GM19328 (cell line): Measurements from ENCODE around the gene ANKRD24.
"Not testable (repeated sequence)": the region's sequence is repeated elsewhere in the genome, so short reads cannot be mapped to it uniquely, and the experiment has no call there.

Experiments used
- ATAC-seq: cut with Tn5 transposase; IDR thresholded peaks from one replicate; pipeline ENCODE4 v1.9.1; 2021; ENCODE audit warnings: mild to moderate bottlenecking, moderate library complexity; ENCODE audit not compliant: unreplicated experiment

The ANKRD24 gene

GRCh38 chr19:4173479-4174212 is 8.8 kb upstream of the ANKRD24 start:
- no peak for ATAC-seq

DNA sequence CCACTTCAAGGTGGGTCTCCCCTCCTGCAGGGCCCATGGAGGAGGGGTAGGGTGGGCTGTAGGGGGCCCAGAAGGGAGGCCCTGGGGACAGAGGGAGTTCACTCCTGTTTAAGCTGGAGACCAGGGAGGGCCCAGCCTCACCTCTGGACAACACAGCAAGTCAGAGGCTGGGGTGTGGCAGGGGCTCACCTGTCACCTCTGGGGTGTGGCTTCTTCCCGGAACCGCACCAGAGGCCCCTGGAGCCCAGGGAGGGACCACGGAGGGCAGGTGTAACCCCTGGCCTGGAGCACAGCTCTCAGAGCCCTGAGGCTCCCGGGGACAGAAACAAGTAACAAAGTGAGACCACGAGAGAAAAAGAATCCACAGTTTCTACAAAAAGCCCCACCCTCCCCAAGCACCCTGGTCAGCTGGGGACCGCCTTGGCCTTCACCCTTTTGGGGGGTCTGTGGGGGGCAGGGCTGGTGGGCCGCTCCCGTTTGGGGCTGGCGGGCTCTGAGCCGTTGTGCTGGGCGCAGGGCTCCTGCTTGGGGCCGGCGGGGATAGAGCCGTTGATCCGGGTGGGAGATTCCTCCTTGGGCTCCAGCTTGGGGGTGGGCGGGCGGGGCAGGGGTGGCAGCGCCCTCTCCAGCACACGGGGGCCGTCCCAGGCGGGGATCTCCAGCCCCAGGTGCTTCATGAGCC is 8.1 kb upstream of the ANKRD24 start:
- no peak for ATAC-seq

- no peak for ATAC-seq
Measured at GRCh38 chr19:4174895-4175668, 7.4 kb upstream of the ANKRD24 start.

GRCh38 chr19:4175669-4175931 is 6.9 kb upstream of the ANKRD24 start:
- no peak for ATAC-seq

DNA sequence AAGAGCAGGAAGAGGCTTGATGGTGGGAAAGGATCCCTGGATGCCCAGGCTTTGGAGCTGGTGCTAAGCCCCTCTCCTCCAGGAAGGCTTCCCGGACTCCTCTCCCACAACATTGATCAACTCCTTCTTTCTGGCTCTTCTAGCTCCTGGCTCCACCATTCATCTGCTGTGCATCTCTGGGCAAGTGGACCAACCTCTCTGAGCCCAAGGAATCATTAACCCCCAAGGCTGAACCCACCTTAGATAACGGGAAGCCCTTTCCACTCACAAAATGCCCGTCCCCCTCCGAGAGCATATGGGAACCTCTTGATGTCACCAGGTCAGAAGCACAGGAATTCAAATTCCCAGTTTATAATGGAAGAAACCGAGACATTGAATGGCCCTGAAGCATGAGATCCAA is 5.3 kb upstream of the ANKRD24 start:
- no peak for ATAC-seq

- no peak for ATAC-seq
Measured at GRCh38 chr19:4178990-4179389, 3.5 kb upstream of the ANKRD24 start.

DNA sequence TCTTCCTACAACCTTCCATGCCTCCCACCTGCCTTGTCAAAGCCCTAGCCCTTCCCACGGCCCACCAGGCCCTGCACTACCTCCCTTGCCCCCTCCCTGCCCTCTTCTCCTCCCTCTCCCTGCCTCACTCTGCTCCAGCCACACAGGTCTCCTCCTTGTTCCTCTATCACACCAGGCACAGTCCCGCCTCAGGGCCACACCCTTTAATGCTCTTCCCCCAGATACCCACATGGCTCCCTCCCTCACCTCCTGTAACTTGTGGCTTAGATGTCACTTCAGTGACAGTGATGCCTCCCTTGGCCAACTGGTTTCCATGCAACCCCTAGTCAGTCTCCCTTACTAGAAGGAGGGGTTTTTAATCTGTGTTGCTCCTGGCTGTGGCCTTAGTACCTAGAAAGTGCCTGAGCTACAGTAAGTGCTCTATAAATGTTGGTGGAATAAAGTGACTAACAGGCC is 1.4 kb upstream of the ANKRD24 start:
- no peak for ATAC-seq

GRCh38 chr19:4183967-4184717 is 1.7 kb downstream of the ANKRD24 start:
- no peak for ATAC-seq

GRCh38 chr19:4184718-4185352 is 2.3 kb downstream of the ANKRD24 start:
- ATAC-seq = no peak

DNA sequence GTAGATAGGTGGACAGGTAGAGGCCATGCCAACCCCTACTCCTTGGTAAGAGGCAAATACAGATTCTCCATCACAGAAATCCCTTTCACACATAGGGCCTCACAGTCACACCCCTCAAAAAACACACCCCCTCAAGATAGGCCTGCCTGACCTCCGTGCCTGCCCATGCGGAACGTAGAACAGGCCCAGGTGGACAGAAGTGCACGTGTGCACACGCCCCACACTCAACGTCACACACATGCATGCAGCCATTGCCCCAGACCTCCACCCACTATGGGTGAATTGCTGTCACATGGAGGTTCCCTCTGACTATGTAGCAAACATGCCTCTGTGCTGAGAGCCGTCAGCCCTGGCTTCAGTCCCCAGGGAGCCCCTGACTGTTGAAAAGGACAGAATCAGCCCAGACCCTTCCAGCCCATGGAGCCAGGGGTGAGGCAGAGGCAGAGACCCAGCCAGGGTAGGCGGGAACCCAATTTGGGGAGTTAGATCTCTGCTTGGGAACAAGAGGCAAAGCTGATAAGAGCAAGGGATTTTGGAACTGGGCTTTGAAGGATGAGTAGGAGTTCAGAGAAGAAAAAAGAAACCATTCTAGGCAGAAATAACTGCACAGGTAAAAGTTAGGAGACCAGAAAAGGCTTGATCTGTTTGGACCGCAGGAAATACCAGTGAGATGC is 3.1 kb downstream of the ANKRD24 start:
- ATAC-seq = no peak

DNA sequence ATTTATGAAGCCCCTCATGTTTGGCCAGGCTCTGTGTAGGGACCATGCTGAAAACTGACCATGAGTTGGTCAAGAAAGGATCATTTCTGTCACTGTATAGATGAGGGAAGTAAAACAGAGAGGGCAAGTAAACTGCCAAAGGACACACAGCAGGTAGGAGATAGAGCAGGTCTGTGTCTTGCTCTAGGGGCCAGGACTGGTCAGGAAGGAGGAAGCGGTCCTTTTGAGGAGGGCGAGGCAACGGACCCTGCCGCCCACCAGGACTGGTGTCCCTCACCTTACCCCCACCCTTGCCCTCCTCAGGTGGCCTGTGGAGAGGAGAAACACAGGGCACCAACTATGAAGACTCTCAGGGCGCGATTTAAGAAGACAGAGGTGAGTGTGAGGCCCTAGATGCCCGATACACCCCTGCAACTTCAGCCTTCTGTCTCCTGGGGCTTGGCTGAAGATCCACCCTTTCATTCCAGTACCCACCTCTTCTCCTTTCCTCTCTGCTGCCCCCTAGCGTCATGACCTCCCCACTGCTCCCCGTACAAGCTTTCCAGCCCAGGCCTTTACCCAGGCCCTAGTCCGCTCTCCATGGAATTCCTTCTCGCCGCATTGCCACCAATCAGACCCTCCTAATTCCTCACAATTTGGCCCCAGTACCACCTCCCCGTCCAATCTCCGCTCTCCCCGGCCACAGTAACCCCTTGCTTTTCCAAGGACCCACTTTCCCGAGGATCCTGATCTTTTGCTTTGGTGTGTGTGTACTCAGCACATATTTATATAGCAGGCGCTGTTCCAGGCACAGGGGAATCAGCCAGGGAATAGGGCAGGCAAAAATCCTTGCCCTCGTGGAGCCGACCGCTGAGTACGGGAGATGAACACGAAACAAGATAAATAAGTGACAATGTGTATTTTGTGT is 3.9 kb downstream of the ANKRD24 start:
- no peak for ATAC-seq

DNA sequence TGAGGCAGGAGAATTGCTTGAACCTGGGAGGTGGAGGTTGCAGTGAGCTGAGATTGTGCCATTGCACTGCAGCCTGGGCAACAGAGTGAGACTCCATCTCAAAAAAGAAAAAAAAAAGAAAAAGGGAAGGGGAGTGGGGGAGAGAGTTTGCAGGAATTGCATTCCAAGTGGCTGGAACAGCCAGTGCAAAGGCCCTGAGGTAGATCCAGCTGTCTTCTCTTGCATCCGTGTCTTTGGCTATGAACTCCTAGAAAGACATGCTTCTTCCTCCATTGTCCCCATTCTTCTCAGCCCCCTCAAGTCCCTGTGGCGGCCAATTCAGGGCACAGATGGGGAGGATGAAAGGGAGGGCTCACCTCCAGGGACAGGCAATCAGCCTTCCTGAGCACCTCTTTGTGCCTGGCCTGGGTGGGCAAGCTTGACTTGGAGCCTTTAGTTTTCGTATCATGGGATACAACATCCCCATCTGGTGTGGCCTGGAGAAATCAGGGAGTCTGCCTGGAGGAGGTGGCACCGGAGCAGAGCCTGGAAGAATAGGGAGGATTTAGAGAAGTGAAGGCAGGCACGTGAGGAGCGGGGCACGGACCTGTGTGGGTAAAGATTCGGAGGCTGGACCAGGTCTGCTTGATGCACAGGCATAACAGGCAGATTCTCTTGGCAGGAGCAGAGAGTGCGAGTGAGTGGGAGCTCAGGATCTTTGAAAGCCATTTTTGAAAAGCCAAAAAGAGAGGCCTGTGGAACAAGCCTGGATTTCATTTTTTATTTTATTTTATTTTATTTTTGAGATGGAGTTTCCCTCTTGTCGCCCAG is 5.0 kb downstream of the ANKRD24 start:
- ATAC-seq = no peak

- ATAC-seq = no peak
Measured at GRCh38 chr19:4189641-4190040, 7.2 kb downstream of the ANKRD24 start.

- ATAC-seq = not testable (repeated sequence)
Measured at GRCh38 chr19:4192537-4192936, 10.0 kb downstream of the ANKRD24 start.

- ATAC-seq = no peak
Measured at GRCh38 chr19:4194353-4194752, 11.9 kb downstream of the ANKRD24 start.

- ATAC-seq = no peak
Measured at GRCh38 chr19:4196009-4196408, 13.5 kb downstream of the ANKRD24 start.

- no peak for ATAC-seq
Measured at GRCh38 chr19:4196587-4197148, 14.2 kb downstream of the ANKRD24 start.

DNA sequence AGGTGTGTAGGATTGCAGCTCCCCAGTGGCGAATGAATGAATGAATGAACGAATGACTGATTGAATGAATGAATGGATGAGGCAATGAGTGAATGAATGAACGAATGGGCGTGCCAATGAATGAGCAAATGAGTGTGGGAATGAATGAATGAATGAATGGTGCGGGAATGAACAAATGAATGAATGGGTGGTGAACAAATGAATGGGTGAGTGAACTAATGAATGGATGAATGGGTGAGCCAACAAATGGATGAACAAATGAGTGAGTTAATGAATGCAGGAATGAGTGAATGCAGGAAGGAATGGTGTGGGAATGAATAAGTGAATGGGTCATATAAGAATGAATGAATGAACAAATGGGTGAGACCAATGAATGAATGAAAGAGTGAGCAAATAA is 14.7 kb downstream of the ANKRD24 start:
- no peak for ATAC-seq
